K562 (cell line): ENCODE measurements around the gene SPRYD3. TPM values are rescaled to one million over a fixed set of nuclear protein-coding genes. Genes with fewer than 3 reads are reported as not detected.
"Not testable (repeated sequence)": the region's sequence is repeated elsewhere in the genome, so short reads cannot be mapped to it uniquely, and the experiment has no call there.

Source experiments
- ATAC-seq: fragments of 200-7000 bp; cut with Tn5 transposase; 3 replicates; pipeline ENCODE4 v1.9.1; 2020; ENCODE audit warnings: moderate library complexity
- BruUV-seq: library from RNA; stranded (reverse); fragments of 400-500 nt; replicated peaks from 2 replicates; lab custom pipeline; 2021; lab: Mats Ljungman, UMichigan
- CTCF ChIA-PET: fragments of 300-600 bp; formaldehyde crosslinking; extraction: SDS; loops from one replicate; lab custom pipeline; 2021; ENCODE audit warnings: low intra/inter-chr PET ratio; lab: Yijun Ruan, JAX
- POLR2A ChIA-PET: fragments of 300-600, 350-650 bp; sonication (Branson Sonifier 250); formaldehyde crosslinking; extraction: SDS; loops from one replicate; lab custom pipeline; 2021; ENCODE audit warnings: antibody characterized with exemption, inconsistent platforms; lab: Yijun Ruan, JAX
- DNase-seq, 4 experiments: peaks; one replicate each; pipeline versions ENCODE4 v3.0.0 to v3.0.0-alpha.2; 2011 to 2018; ENCODE audit warnings: low spot score in 3 of 4, mixed read lengths in 3 of 4; ENCODE audit errors: extremely low read depth in 1 of 4
- FAIRE-seq: peaks from 2 replicates; lab custom pipeline; 2011; peaks lifted over from hg19 to GRCh38; lab: Jason Lieb, UNC
- H2AFZ ChIP-seq: 2 replicates; pipeline ENCODE4 v1.6.0; 2011; ENCODE audit warnings: low read depth, low read length, control low read depth, inconsistent platforms
- H3K27ac ChIP-seq: fragments of 200-600 bp; 3 replicates; pipeline ENCODE4 v1.8.0; 2011; ENCODE audit warnings: low read depth, mild to moderate bottlenecking, control low read depth, inconsistent platforms, low read length, moderate library complexity, mixed read lengths; ENCODE audit errors: extremely low read depth
- H3K27me3 ChIP-seq, 2 experiments: fragments of 300-600 bp in 1 of 2; 2 replicates in 1 of 2; 3 replicates in 1 of 2; pipeline versions ENCODE4 v1.6.0 to v1.8.0; 2011; ENCODE audit warnings: inconsistent platforms in 2 of 2, low read length in 2 of 2, mild to moderate bottlenecking in 1 of 2, mixed read lengths in 1 of 2, moderate library complexity in 1 of 2; ENCODE audit not compliant: control insufficient read depth in 2 of 2, insufficient read depth in 2 of 2
- H3K36me3 ChIP-seq: fragments of 300-600 bp; 3 replicates; pipeline ENCODE4 v1.8.0; 2011; ENCODE audit warnings: mild to moderate bottlenecking, low read length, inconsistent platforms; ENCODE audit not compliant: control insufficient read depth, insufficient read depth
- H3K4me1 ChIP-seq, 2 experiments: fragments of 200-600 bp in 1 of 2; replicated peaks in 1 of 2; 2 replicates in 1 of 2; 3 replicates in 1 of 2; pipeline versions ENCODE4 v1.5.1 to v1.8.0; 2011; ENCODE audit warnings: inconsistent platforms in 2 of 2, low read length in 2 of 2, mild to moderate bottlenecking in 1 of 2, mixed read lengths in 1 of 2, moderate library complexity in 1 of 2; ENCODE audit not compliant: control insufficient read depth in 2 of 2, insufficient read depth in 2 of 2
- H3K4me2 ChIP-seq: 2 replicates; pipeline ENCODE4 v1.6.1; 2011; ENCODE audit warnings: low read length, control low read depth, inconsistent platforms, mixed read lengths; ENCODE audit not compliant: insufficient read depth
- H3K4me3 ChIP-seq: fragments of 200-600 bp; sonication (generic), shearing (Covaris generic); 2 replicates; pipeline ENCODE4 v1.5.1; 2016; ENCODE audit warnings: control low read depth, inconsistent platforms
- H3K79me2 ChIP-seq: fragments of 200-600 bp; 3 replicates; pipeline ENCODE4 v1.8.0; 2011; ENCODE audit warnings: low read length, inconsistent platforms; ENCODE audit not compliant: control insufficient read depth, insufficient read depth
- H3K9ac ChIP-seq, 2 experiments: 2 replicates each; pipeline versions ENCODE4 v1.6.0 to v1.6.1; 2011; ENCODE audit warnings: low read depth in 2 of 2, low read length in 2 of 2, control low read depth in 1 of 2, inconsistent platforms in 1 of 2, mild to moderate bottlenecking in 1 of 2, mixed read lengths in 1 of 2; ENCODE audit not compliant: insufficient read depth in 1 of 2
- H3K9me1 ChIP-seq: one replicate; pipeline ENCODE4 v1.6.0; 2011; ENCODE audit warnings: inconsistent platforms, mild to moderate bottlenecking, low read length, moderate library complexity; ENCODE audit not compliant: control insufficient read depth, insufficient read depth
- H3K9me3 ChIP-seq: replicated peaks from 2 replicates; pipeline ENCODE4 v1.5.1; 2011; ENCODE audit warnings: low read depth, low read length, inconsistent platforms; ENCODE audit not compliant: control insufficient read depth, insufficient read depth
- H4K20me1 ChIP-seq: replicated peaks from 2 replicates; pipeline ENCODE4 v1.6.1; 2011; ENCODE audit warnings: low read length, inconsistent platforms, mixed read lengths; ENCODE audit not compliant: control insufficient read depth, insufficient read depth
- EGR1 ChIP-seq: fragments of 450-650 bp; conservative IDR thresholded peaks from 2 replicates; pipeline ENCODE4 v1.6.1; 2017; ENCODE audit warnings: mild to moderate bottlenecking
- HNRNPL ChIP-seq: fragments of 200-400 bp; formaldehyde crosslinking; IDR thresholded peaks from 2 replicates; pipeline ENCODE4 v1.6.1; 2017; ENCODE audit warnings: low read depth, mild to moderate bottlenecking, low read length
- MTA3 ChIP-seq: fragments of 450-650 bp; formaldehyde crosslinking; IDR thresholded peaks from 2 replicates; pipeline ENCODE4 v1.6.1; 2017; ENCODE audit warnings: mild to moderate bottlenecking, borderline replicate concordance
- SPI1 ChIP-seq: IDR thresholded peaks from 2 replicates; pipeline ENCODE4 v1.6.1; 2011; ENCODE audit warnings: low read depth, low read length, control low read depth, borderline replicate concordance
- THRB ChIP-seq: fragments of 450-650 bp; formaldehyde crosslinking; conservative IDR thresholded peaks from 2 replicates; pipeline ENCODE4 v1.4.0; 2022; ENCODE audit warnings: mild to moderate bottlenecking, missing genetic modification characterization
- VEZF1 ChIP-seq: fragments of 200-800 bp; sonication (Bioruptor generic); IDR thresholded peaks from 2 replicates; pipeline ENCODE4 v1.6.1; 2017; ENCODE audit warnings: missing genetic modification characterization, missing compliant biosample characterization
- ZBTB7A ChIP-seq: IDR thresholded peaks from 2 replicates; pipeline ENCODE4 v1.6.1; 2011; ENCODE audit warnings: low read depth, mild to moderate bottlenecking, low read length, moderate library complexity, borderline replicate concordance; ENCODE audit not compliant: control insufficient read depth
- ZNF146 ChIP-seq: IDR thresholded peaks from one replicate; pipeline ENCODE4 v1.6.1; 2018; ENCODE audit warnings: missing compliant biosample characterization; ENCODE audit not compliant: unreplicated experiment
- ZNF384 ChIP-seq: IDR thresholded peaks from 2 replicates; pipeline ENCODE4 v1.6.1; 2012; ENCODE audit warnings: low read depth, low read length, improper control_type of control experiment
- WGBS: fragments of 100-300 bp; shearing (Covaris generic); methylation state at CpG from one replicate; pipeline ENCODE4 v1.1.6; 2016; ENCODE audit warnings: low coverage, mixed read lengths; ENCODE audit not compliant: insufficient coverage; ENCODE audit errors: missing lambda C conversion rate; 5-methylcytosine and 5-hydroxymethylcytosine counted together
- in situ Hi-C: fragments of 300-500 bp; cut with MboI; formaldehyde crosslinking; loops from 4 replicates; pipeline ENCODE4 v1.15.0; 2018; ENCODE audit warnings: inconsistent platforms, mixed read lengths
- intact Hi-C: fragments of 100-400 bp; cut with micrococcal nuclease; formaldehyde crosslinking; loops from 2 replicates; pipeline ENCODE4 v1.14.2; 2022
- polyA plus RNA-seq, 8 experiments: library from polyadenylated mRNA; depleted of rRNA in 4 of 8; stranded (reverse) in 5 of 8; unstranded in 3 of 8; fragments of >200 nt; fragmentation: Nextera tagmentation in 2 of 8; fragmentation: Illumina TruSeq in 1 of 8; extraction: Ambion mirVana in 2 of 8; extraction: Trizol in 1 of 8; gene quantifications; 2 replicates each; pipeline versions ENCODE4 v1.2.1 to v1.2.3, GENCODE V29; 2011 to 2014; ENCODE audit warnings: inconsistent platforms in 1 of 8, missing spikeins in 1 of 8
- total RNA-seq, 7 experiments: library from RNA; depleted of rRNA in 6 of 7; stranded (reverse); fragments of >200 nt in 6 of 7; fragmentation: Illumina TruSeq in 2 of 7; extraction: Trizol in 2 of 7; gene quantifications; 2 replicates each; pipeline versions ENCODE4 v1.2.1 to v1.2.3, GENCODE V29; 2011 to 2021; ENCODE audit warnings: low replicate concordance in 1 of 7

Gene SPRYD3
- total and polyA plus RNA-seq, 9 of the 15 experiments (the other 6 are each of a cell fraction or from before 2014, with no cell fraction given), result 1.5 to 13.6 (median 7.6) TPM

- FAIRE-seq, H3K9me3 ChIP-seq, H3K4me3 ChIP-seq, H2AFZ ChIP-seq, H3K9me1 ChIP-seq, DNase-seq, H3K9ac ChIP-seq, H3K79me2 ChIP-seq, in situ Hi-C loops, H4K20me1 ChIP-seq, H3K27me3 ChIP-seq, BruUV-seq, H3K27ac ChIP-seq, intact Hi-C loops, ATAC-seq, H3K4me2 ChIP-seq, H3K36me3 ChIP-seq, CTCF ChIA-PET: not testable (repeated sequence)
- peak; percentile 70 for TF ChIP-seq ZNF146 (CRISPR knock-in tag)
- peaks cover 31 to 33% of the 10 kb centered on the region in 2 experiments for H3K4me1 ChIP-seq
- 62% methylated on average over 5 of the region's 5 CpGs for WGBS
- POLR2A ChIA-PET, result interaction anchor here (1.0 to 1.5 kb wide), 2 partner anchors 16 to 40 kb away, joined by 3 to 6 read pairs; partner anchors contain the start of gene SPRYD3
Observed at GRCh38 chr12:53094796-53095595, 15.8 kb upstream of the SPRYD3 start.

GRCh38 chr12:53094394-53094787 lies 15.2 kb upstream of the SPRYD3 start:
- no peak overlapping the region for H3K27ac ChIP-seq
- FAIRE-seq (no peak), DNase-seq (no peak), ATAC-seq (no peak)
- 40% methylated on average over 6 of the region's 6 CpGs for WGBS
- BruUV-seq, result no TSS peak
- H3K36me3 ChIP-seq, result no peaks in the 10 kb centered on the region
- no peaks in the 10 kb centered on the region for H3K79me2 ChIP-seq
- peaks cover 31 to 33% of the 10 kb centered on the region in 2 experiments for H3K4me1 ChIP-seq
- intact Hi-C loops, result no loop called here
- no peak overlapping the region for H3K4me3 ChIP-seq
- H3K4me2 ChIP-seq, result no peak overlapping the region
- CTCF ChIA-PET, result no interaction called here
- no peaks in the 10 kb centered on the region for H3K27me3 ChIP-seq
- H4K20me1 ChIP-seq, result no peaks in the 10 kb centered on the region
- POLR2A ChIA-PET, result interaction anchor here (0.8 to 1.8 kb wide), 3 partner anchors 15 to 40 kb away, joined by 3 to 12 read pairs (median 6); partner anchors contain the start of gene SPRYD3
- H3K9me1 ChIP-seq, result peaks cover 6% of the 10 kb centered on the region
- in situ Hi-C loops, result no loop called here
- H3K9ac ChIP-seq, result peak overlapping the region in 1 of 2 experiments; percentile 65; a peak in 1 of 4 replicates
- no peaks in the 10 kb centered on the region for H3K9me3 ChIP-seq
- peak overlapping the region; percentile 94 for H2AFZ ChIP-seq
- TF ChIP-seq EGR1, result peak; percentile 49; the same call in 1 of the 2 replicates
- 0 out of 2 replicates have a peak, but pooled peaks have one; percentile 13 for TF ChIP-seq VEZF1 (CRISPR knock-in tag)
- 0 out of 2 replicates have a peak, but pooled peaks have one; percentile 43 for TF ChIP-seq THRB
- TF ChIP-seq SPI1, result peak; percentile 40; the same call in 1 of the 2 replicates
- TF ChIP-seq ZBTB7A, result peak; percentile 49; the same call in 1 of the 2 replicates
- TF ChIP-seq HNRNPL, result no peak
- TF ChIP-seq MTA3, result no peak
- peak; percentile 54 for TF ChIP-seq ZNF384
